Activated B cell treated with CpG ODN at 0.5 μM for 24 hours (primary cell): Measurements from ENCODE around the gene ST6GALNAC3. TPM values are rescaled to one million over a fixed set of nuclear protein-coding genes. Genes with fewer than 3 reads are reported as not detected.

Source experiments
- ATAC-seq: fragments of 200-7000 bp; cut with Tn5 transposase; one replicate; pipeline ENCODE4 v1.10.0; 2021; ENCODE audit warnings: low read depth, mild to moderate bottlenecking, moderate library complexity
- CTCF ChIA-PET: fragments of 350-600 bp; sonication (Branson Sonifier 250); formaldehyde crosslinking; loops from one replicate; lab custom pipeline; 2021; ENCODE audit warnings: antibody characterized with exemption; lab: Charles Lee
- POLR2A ChIA-PET: fragments of 350-600 bp; sonication (Branson Sonifier 250); formaldehyde crosslinking; loops from one replicate; lab custom pipeline; 2021; ENCODE audit warnings: antibody characterized with exemption; lab: Charles Lee
- DNase-seq: peaks from one replicate; pipeline ENCODE4 v3.0.0; 2022
- H3K27ac Mint-ChIP-seq: one replicate; pipeline ENCODE4 v1.8.0; 2020; ENCODE audit warnings: mixed read lengths
- H3K27me3 Mint-ChIP-seq: one replicate; pipeline ENCODE4 v1.8.0; 2021; ENCODE audit warnings: mixed read lengths
- H3K36me3 Mint-ChIP-seq: one replicate; pipeline ENCODE4 v1.8.0; 2021; ENCODE audit warnings: low read depth, mixed read lengths
- H3K4me1 Mint-ChIP-seq: one replicate; pipeline ENCODE4 v1.8.0; 2021; ENCODE audit warnings: mixed read lengths
- H3K4me3 Mint-ChIP-seq: one replicate; pipeline ENCODE4 v1.8.0; 2020; ENCODE audit warnings: mild to moderate bottlenecking, mixed read lengths
- H3K9me3 Mint-ChIP-seq: one replicate; pipeline ENCODE4 v1.8.0; 2020; ENCODE audit warnings: mixed read lengths
- intact Hi-C: fragments of 100-400 bp; cut with micrococcal nuclease; formaldehyde crosslinking; loops from one replicate; pipeline ENCODE4 v1.15.1; 2024
- total RNA-seq: library from RNA; stranded (reverse); gene quantifications from 2 replicates; pipeline ENCODE4 v1.2.3, GENCODE V29; 2022
- TF ChIP-seq, protein P1 (sequence below): fragments of 200-600 bp; IDR thresholded peaks from one replicate; pipeline ENCODE4 v1.8.0; 2022; ENCODE audit warnings: antibody characterized with exemption, mild to moderate bottlenecking

The ST6GALNAC3 gene
- total RNA-seq, 1 donor from 2014 or later: 12.6 TPM

DNA sequence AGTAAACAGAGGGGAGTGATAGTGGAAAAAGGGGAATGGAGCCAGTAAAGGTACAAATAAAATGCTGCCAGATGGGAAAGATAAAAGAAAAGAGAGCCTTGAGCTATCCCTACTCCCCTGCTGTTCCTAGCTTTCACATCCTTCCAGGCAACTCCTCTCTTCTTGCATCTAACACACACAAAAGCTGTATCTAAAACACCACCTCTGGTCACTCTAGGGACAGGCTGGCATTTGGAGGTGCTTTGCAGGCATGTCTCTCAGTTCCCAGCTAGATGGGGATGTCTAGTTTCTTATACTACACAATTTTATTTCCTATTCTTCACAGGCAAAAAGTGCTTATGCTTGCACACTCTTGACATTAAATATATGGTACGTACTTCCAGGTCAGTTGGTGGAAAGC lies 607.6 kb downstream of the ST6GALNAC3 start:
- H3K27me3 Mint-ChIP-seq: no peaks in the 10 kb centered on the region
- DNase-seq (no peak), ATAC-seq (no peak)
- CTCF ChIA-PET: no interaction called here
- no peak overlapping the region for H3K27ac Mint-ChIP-seq
- no peak overlapping the region for H3K4me3 Mint-ChIP-seq
- TF ChIP-seq, protein P1, sequence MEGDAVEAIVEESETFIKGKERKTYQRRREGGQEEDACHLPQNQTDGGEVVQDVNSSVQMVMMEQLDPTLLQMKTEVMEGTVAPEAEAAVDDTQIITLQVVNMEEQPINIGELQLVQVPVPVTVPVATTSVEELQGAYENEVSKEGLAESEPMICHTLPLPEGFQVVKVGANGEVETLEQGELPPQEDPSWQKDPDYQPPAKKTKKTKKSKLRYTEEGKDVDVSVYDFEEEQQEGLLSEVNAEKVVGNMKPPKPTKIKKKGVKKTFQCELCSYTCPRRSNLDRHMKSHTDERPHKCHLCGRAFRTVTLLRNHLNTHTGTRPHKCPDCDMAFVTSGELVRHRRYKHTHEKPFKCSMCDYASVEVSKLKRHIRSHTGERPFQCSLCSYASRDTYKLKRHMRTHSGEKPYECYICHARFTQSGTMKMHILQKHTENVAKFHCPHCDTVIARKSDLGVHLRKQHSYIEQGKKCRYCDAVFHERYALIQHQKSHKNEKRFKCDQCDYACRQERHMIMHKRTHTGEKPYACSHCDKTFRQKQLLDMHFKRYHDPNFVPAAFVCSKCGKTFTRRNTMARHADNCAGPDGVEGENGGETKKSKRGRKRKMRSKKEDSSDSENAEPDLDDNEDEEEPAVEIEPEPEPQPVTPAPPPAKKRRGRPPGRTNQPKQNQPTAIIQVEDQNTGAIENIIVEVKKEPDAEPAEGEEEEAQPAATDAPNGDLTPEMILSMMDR: no peak
- no peaks in the 10 kb centered on the region for H3K9me3 Mint-ChIP-seq
- POLR2A ChIA-PET: no interaction called here
- intact Hi-C loops: no loop called here
- H3K4me1 Mint-ChIP-seq: no peaks in the 10 kb centered on the region
- no peaks in the 10 kb centered on the region for H3K36me3 Mint-ChIP-seq

Other genes starting within 250 kb of the ST6GALNAC3 start
- not detected in 2 replicates for gene ASB17, start 142.3 kb upstream of the ST6GALNAC3 start, total RNA-seq